ENCODE results near the gene NDRG4. TPM values are rescaled to one million over a fixed set of nuclear protein-coding genes. Genes with fewer than 3 reads are reported as not detected.

The NDRG4 gene
- total and polyA plus RNA-seq, 12 donors = 139 to 952 (median 336) TPM

DNA sequence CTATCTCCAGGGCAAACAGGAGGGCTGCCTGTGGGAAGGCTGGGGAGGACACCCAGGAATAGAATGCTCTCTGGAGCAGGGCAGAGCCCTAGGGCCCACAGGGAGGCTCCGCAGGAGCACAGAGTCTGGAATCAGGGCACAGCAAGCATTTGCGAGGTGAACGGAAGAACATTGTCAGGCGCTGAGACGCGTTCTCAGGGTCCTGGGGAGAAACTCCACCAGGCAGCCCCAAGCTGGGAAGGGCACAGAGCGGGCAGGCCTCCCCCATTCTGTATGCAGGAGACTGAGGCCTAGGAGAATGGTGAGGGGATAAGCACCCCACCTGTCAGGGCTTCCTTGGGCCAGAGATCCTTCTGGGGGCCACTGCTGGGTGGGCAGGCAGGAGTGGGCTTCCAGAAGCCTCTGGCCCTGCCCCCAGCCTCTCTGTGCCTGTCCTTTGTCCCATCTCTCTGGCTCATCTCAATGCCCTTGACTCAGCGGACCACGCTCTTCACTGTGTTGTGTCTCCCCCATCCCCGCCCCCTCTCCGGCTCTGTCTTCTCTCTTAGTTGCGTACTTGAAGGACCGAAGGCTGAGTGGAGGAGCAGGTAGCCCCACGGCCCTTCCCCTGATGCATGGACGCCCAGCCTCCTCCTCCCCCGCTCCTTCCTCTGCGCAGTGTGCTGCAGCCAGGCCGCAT is 10.3 kb downstream of the NDRG4 start:
- TF ChIP-seq POLR2A (IDR thresholded peaks at IDR 0.05) = no peak
- TF ChIP-seq CTCF (IDR thresholded peaks at IDR 0.05) = no peak
- Histone ChIP-seq H3K27ac (no peak overlapping the region), H3K4me3 (no peak overlapping the region), H3K36me3 (replicated peaks in 1 of 2) (peaks cover 0 to 46% of the 10 kb centered on the region in 2 donors), H3K9me3 (replicated peaks in 1 of 3) (no peaks in the 10 kb centered on the region), H3K27me3 (no peaks in the 10 kb centered on the region), H3K4me1 (replicated peaks in 1 of 2) (peaks cover 11% of the 10 kb centered on the region in 2 donors)
- 87 to 91% (median 89%) methylated on average over 18 of the region's 18 CpGs for WGBS, 4 donors
- intact Hi-C loops (cut with DNase I) = loop anchor here in 1 of 2 donors (10.0 kb wide), 1 partner anchor 115 kb away; the partner anchor contains the start of gene CNOT1
- peak in 3 of 7 donors; percentile 10 to 48 (median 20) for DNase-seq

- DNase-seq = peak in 4 of 7 donors; percentile 15 to 60 (median 34)
- Histone ChIP-seq H3K36me3 (replicated peaks in 1 of 2) (peaks cover 0 to 46% of the 10 kb centered on the region in 2 donors), H3K9me3 (replicated peaks in 1 of 3) (no peaks in the 10 kb centered on the region), H3K4me3 (no peak overlapping the region), H3K4me1 (replicated peaks in 1 of 2) (peaks cover 11% of the 10 kb centered on the region in 2 donors), H3K27me3 (no peaks in the 10 kb centered on the region), H3K27ac (peak overlapping the region in 1 of 5 donors; percentile 11)
- 84 to 90% (median 89%) methylated on average over 22 to 30 of the region's 30 CpGs for WGBS, 4 donors
- intact Hi-C loops (cut with DNase I) = loop anchor here in 1 of 2 donors (10.0 kb wide), 1 partner anchor 114 kb away; the partner anchor contains the start of gene CNOT1
- TF ChIP-seq CTCF (IDR thresholded peaks at IDR 0.05) (no peak), POLR2A (IDR thresholded peaks at IDR 0.05) (no peak)
Measured at GRCh38 chr16:58510776-58511628, 11.1 kb downstream of the NDRG4 start.

- Histone ChIP-seq H3K9me3 (replicated peaks in 1 of 3) (no peaks in the 10 kb centered on the region), H3K36me3 (replicated peaks in 1 of 2) (peaks cover 0 to 43% of the 10 kb centered on the region in 2 donors), H3K27ac (peak overlapping the region in 2 of 5 donors; percentile 7 to 11), H3K4me1 (replicated peaks in 1 of 2) (peaks cover 11 to 18% of the 10 kb centered on the region in 2 donors), H3K4me3 (no peak overlapping the region), H3K27me3 (no peaks in the 10 kb centered on the region)
- intact Hi-C loops (cut with DNase I) = loop anchor here in 1 of 2 donors (10.0 kb wide), 1 partner anchor 113 kb away; the partner anchor contains the start of gene CNOT1
- peak; percentile 75 to 91 (median 83) for DNase-seq
- TF ChIP-seq POLR2A (IDR thresholded peaks at IDR 0.05) (no peak), CTCF (IDR thresholded peaks at IDR 0.05) (peak; percentile 54 to 77 (median 68))
- WGBS, 4 donors = 59 to 85% (median 63%) methylated on average over 8 to 17 of the region's 17 CpGs
Measured at GRCh38 chr16:58511933-58512815, 12.2 kb downstream of the NDRG4 start.
